Skeletal muscle tissue (tissue), 4 donors: Measurements from ENCODE around the gene VARS2. TPM values are rescaled to one million over a fixed set of nuclear protein-coding genes. Genes with fewer than 3 reads are reported as not detected.

Experiments
- H3K27ac ChIP-seq: one replicate; pipeline ENCODE4 v1.7.0; 2013; ENCODE audit warnings: mild to moderate bottlenecking, low read depth, low read length, inconsistent platforms
- H3K27me3 ChIP-seq, 3 donors: one replicate each; pipeline ENCODE4 v1.7.0; 2013; ENCODE audit warnings: low read length in 3 of 3; ENCODE audit not compliant: control insufficient read depth in 3 of 3, insufficient read depth in 3 of 3
- H3K36me3 ChIP-seq, 3 donors: one replicate each; pipeline ENCODE4 v1.7.0; 2013; ENCODE audit warnings: low read length in 3 of 3; ENCODE audit not compliant: control insufficient read depth in 3 of 3, insufficient read depth in 3 of 3
- H3K4me1 ChIP-seq, 3 donors: one replicate each; pipeline ENCODE4 v1.7.0; 2013; ENCODE audit warnings: low read length in 3 of 3, mild to moderate bottlenecking in 3 of 3; ENCODE audit not compliant: control insufficient read depth in 3 of 3, insufficient read depth in 3 of 3
- H3K4me3 ChIP-seq, 3 donors: one replicate each; pipeline ENCODE4 v1.7.0; 2013; ENCODE audit warnings: low read length in 3 of 3
- H3K9ac ChIP-seq, 3 donors: one replicate each; pipeline ENCODE4 v1.7.0; 2013; ENCODE audit warnings: low read length in 3 of 3, mild to moderate bottlenecking in 3 of 3, moderate library complexity in 2 of 3, low read depth in 1 of 3
- H3K9me3 ChIP-seq, 3 donors: one replicate each; pipeline ENCODE4 v1.7.0; 2013; ENCODE audit warnings: low read length in 3 of 3; ENCODE audit not compliant: control insufficient read depth in 3 of 3
- total RNA-seq: library from RNA; depleted of rRNA; stranded (reverse); fragments of >200 nt; gene quantifications from one replicate; pipeline ENCODE4 v1.2.3, GENCODE V29; 2014
- donor health status: Osteomylitis.

VARS2 gene
- total RNA-seq, 1 donor from 2014 or later: 12.5 TPM

DNA sequence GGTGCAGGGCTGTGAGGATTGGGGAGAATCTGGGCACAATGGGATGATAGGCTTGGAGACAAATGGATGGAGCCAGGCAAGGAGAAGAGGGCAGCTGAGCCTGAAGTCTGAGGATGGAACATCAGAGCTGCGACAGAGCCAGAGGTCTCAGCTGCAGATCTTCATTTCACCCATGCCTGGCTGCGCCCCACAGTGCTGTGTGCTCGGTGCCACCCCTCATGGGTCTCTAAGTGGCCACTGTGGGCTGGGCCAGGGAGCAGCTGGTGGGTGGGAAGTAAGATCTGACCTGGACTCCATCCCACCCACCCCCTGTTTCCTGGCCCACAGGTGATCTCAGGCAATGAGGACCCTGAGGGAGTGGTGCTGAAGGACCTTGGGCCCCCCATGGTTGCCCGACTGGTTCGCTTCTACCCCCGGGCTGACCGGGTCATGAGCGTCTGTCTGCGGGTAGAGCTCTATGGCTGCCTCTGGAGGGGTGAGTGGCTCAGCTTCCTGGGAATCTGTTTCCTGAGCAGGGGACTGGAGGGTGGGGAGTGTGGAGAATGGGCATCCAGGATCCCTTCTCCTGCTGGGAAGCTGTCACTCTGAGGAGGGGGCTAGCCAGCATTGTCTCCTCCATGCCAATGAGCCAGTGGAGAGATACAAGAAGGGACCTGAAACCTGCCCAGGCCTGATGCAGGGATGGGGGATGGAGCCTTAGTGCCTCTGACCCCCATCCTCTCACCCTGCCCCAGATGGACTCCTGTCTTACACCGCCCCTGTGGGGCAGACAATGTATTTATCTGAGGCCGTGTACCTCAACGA lies 23.2 kb upstream of the VARS2 start:
- H3K36me3 ChIP-seq: peaks cover 66 to 73% (median 67%) of the 10 kb centered on the region in 3 donors
- H3K27ac ChIP-seq: no peak overlapping the region
- no peaks in the 10 kb centered on the region for H3K9me3 ChIP-seq
- no peak overlapping the region for H3K4me3 ChIP-seq
- no peaks in the 10 kb centered on the region for H3K27me3 ChIP-seq
- peaks cover 15 to 34% (median 33%) of the 10 kb centered on the region in 3 donors for H3K4me1 ChIP-seq
- H3K9ac ChIP-seq: peak overlapping the region in 1 of 3 donors; percentile 33

DNA sequence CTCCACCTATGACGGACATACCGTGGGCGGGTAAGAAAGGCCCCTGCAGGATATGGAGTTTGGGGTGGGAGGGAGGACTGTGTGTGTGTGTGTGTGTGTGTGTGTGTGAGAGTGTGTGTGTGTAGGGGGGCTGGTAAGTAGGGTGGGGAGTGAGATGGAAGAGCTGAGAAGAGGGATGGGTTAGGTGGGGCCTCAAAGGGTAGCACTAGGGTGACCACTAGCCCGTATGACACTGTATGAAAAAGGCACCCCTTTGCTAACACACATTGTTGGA lies 22.7 kb upstream of the VARS2 start:
- Histone ChIP-seq H3K9me3 (no peaks in the 10 kb centered on the region), H3K27ac (no peak overlapping the region), H3K4me3 (no peak overlapping the region), H3K9ac (no peak overlapping the region), H3K36me3 (peaks cover 71 to 79% (median 71%) of the 10 kb centered on the region in 3 donors), H3K27me3 (no peaks in the 10 kb centered on the region), H3K4me1 (peaks cover 10 to 29% (median 28%) of the 10 kb centered on the region in 3 donors)

DNA sequence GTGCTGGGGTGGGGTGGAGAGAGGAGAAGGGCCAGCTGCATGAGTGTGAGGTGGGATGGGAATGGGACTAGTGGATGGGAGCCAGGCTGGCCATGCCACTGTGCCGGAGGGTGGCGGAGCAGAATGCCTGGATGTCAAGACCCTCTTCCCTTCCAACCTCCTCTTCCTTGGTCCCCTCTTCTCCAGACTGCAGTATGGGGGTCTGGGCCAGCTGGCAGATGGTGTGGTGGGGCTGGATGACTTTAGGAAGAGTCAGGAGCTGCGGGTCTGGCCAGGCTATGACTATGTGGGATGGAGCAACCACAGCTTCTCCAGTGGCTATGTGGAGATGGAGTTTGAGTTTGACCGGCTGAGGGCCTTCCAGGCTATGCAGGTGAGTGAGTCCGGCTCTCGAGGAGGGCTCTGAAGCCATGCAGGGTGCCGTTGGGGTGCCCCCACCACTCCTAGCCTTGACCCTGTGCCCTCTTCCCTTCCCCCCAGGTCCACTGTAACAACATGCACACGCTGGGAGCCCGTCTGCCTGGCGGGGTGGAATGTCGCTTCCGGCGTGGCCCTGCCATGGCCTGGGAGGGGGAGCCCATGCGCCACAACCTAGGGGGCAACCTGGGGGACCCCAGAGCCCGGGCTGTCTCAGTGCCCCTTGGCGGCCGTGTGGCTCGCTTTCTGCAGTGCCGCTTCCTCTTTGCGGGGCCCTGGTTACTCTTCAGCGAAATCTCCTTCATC lies 22.1 kb upstream of the VARS2 start:
- no peak overlapping the region for H3K27ac ChIP-seq
- peak overlapping the region in 1 of 3 donors; percentile 16 for H3K9ac ChIP-seq
- no peaks in the 10 kb centered on the region for H3K27me3 ChIP-seq
- H3K4me1 ChIP-seq: peaks cover 4 to 23% (median 22%) of the 10 kb centered on the region in 3 donors
- peaks cover 77 to 85% (median 77%) of the 10 kb centered on the region in 3 donors for H3K36me3 ChIP-seq
- no peaks in the 10 kb centered on the region for H3K9me3 ChIP-seq
- no peak overlapping the region for H3K4me3 ChIP-seq

DNA sequence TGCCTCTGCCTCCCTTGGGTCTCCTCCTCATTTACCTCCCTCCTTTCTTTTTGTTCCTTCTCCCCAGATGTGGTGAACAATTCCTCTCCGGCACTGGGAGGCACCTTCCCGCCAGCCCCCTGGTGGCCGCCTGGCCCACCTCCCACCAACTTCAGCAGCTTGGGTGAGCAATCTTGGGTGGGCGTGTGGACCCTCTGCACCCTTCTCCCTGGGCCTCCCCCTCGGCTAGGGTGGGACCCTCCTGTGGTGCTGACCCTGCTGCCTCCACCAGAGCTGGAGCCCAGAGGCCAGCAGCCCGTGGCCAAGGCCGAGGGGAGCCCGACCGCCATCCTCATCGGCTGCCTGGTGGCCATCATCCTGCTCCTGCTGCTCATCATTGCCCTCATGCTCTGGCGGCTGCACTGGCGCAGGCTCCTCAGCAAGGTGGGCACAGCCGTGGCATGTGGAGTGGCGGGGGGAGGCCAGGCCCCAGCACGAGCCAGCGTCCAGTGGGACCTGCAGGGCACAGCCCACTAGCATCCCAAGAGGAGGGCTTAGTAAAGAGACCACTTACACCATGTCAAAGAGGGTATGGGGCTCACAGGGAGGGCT lies 20.9 kb upstream of the VARS2 start:
- H3K9ac ChIP-seq: no peak overlapping the region
- no peaks in the 10 kb centered on the region for H3K9me3 ChIP-seq
- H3K4me1 ChIP-seq: peaks cover 4 to 21% (median 20%) of the 10 kb centered on the region in 3 donors
- no peak overlapping the region for H3K27ac ChIP-seq
- H3K4me3 ChIP-seq: no peak overlapping the region
- H3K27me3 ChIP-seq: no peaks in the 10 kb centered on the region
- peaks cover 85 to 94% (median 87%) of the 10 kb centered on the region in 3 donors for H3K36me3 ChIP-seq

DNA sequence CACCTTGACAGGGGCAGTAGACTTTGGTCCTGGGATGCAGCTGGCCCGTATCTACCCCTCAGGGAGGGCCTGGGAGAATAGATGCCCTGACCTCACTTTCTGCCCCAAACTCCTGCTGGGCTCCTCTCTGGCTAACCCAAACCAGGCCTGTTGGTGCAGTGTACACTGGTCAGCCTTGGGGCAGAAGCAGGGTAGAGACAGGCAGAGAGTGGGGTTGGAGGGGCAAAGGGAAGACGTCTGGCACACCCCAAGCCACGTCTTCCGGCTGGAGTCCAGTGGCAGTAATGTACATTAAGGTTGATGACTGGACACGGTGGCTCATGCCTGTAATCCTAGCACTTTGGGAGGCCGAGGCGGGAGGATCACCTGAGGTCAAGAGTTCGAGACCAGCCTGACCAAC lies 20.4 kb upstream of the VARS2 start:
- H3K27ac ChIP-seq: no peak overlapping the region
- H3K9me3 ChIP-seq: no peaks in the 10 kb centered on the region
- peaks cover 90 to 99% (median 92%) of the 10 kb centered on the region in 3 donors for H3K36me3 ChIP-seq
- H3K4me1 ChIP-seq: peaks cover 3 to 17% (median 15%) of the 10 kb centered on the region in 3 donors
- H3K4me3 ChIP-seq: no peak overlapping the region
- H3K27me3 ChIP-seq: no peaks in the 10 kb centered on the region
- no peak overlapping the region for H3K9ac ChIP-seq

DNA sequence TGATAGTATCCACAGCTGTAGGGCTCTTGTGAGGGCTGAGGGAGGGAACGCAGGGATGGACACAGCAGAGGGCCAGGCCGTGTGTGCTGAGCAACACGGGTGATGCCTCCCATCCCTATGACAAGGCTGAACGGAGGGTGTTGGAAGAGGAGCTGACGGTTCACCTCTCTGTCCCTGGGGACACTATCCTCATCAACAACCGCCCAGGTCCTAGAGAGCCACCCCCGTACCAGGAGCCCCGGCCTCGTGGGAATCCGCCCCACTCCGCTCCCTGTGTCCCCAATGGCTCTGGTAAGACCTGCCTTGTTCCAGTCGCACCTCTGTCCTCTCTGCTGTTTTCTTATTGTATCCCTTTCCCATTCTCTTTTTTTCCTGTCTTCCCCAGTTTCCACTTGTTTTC lies 19.7 kb upstream of the VARS2 start:
- Histone ChIP-seq H3K27me3 (no peaks in the 10 kb centered on the region), H3K9ac (no peak overlapping the region), H3K4me3 (no peak overlapping the region), H3K36me3 (peaks cover 89 to 99% (median 91%) of the 10 kb centered on the region in 3 donors), H3K4me1 (peaks cover 0 to 10% (median 9%) of the 10 kb centered on the region in 3 donors), H3K9me3 (no peaks in the 10 kb centered on the region), H3K27ac (no peak overlapping the region)

DNA sequence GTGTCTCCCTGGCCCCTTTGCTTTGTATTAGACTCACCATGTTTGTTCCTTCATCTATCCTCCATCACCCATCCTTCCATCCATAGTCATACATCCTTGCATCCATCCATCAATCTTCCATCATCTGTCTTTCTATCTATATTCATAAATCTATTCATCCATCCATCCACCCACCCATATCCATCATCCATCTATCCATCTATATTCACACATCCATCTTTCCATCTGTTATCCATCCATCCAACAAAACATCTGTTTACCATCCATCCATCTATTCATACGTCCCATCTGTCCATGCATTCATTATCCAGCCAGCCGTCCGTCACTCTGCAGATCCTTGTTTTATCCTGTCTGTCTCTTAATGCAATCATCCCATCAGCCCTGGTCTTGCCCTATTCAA lies 19.1 kb upstream of the VARS2 start:
- Histone ChIP-seq H3K4me1 (peaks cover 0 to 7% (median 6%) of the 10 kb centered on the region in 3 donors), H3K27ac (no peak overlapping the region), H3K27me3 (no peaks in the 10 kb centered on the region), H3K36me3 (peaks cover 89 to 97% (median 91%) of the 10 kb centered on the region in 3 donors), H3K9me3 (no peaks in the 10 kb centered on the region), H3K9ac (no peak overlapping the region), H3K4me3 (no peak overlapping the region)

DNA sequence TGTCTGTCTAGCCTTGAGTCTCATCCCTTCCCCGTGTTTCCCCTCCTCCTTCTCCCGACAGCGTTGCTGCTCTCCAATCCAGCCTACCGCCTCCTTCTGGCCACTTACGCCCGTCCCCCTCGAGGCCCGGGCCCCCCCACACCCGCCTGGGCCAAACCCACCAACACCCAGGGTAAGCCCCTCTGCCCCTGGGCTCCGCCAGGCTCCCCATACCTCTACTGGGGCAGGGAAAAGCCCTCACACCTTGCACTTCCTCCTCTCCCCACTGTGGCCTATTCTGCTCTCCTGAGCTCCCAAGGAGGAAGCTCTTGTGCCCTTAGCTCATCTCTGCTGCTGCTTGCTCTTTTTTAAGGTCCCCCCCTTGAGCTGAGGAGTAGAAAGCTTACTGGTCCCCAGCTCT lies 18.7 kb upstream of the VARS2 start:
- no peaks in the 10 kb centered on the region for H3K27me3 ChIP-seq
- H3K4me3 ChIP-seq: no peak overlapping the region
- H3K4me1 ChIP-seq: peaks cover 0 to 3% (median 2%) of the 10 kb centered on the region in 3 donors
- H3K36me3 ChIP-seq: peaks cover 85 to 93% (median 90%) of the 10 kb centered on the region in 3 donors
- H3K9me3 ChIP-seq: no peaks in the 10 kb centered on the region
- H3K27ac ChIP-seq: no peak overlapping the region
- H3K9ac ChIP-seq: peak overlapping the region in 1 of 3 donors; percentile 25

DNA sequence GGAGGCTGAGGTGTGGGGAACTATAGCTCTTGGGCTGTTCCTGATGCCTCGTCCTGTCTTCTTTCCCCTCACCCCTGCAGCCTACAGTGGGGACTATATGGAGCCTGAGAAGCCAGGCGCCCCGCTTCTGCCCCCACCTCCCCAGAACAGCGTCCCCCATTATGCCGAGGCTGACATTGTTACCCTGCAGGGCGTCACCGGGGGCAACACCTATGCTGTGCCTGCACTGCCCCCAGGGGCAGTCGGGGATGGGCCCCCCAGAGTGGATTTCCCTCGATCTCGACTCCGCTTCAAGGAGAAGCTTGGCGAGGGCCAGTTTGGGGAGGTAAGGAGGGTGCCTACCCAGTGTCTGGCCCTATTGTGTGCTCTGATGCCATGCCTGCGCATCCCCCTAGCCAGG lies 17.5 kb upstream of the VARS2 start:
- no peak overlapping the region for H3K4me3 ChIP-seq
- no peaks in the 10 kb centered on the region for H3K9me3 ChIP-seq
- no peaks in the 10 kb centered on the region for H3K4me1 ChIP-seq
- H3K27ac ChIP-seq: no peak overlapping the region
- no peaks in the 10 kb centered on the region for H3K27me3 ChIP-seq
- peaks cover 75 to 81% (median 78%) of the 10 kb centered on the region in 3 donors for H3K36me3 ChIP-seq
- H3K9ac ChIP-seq: no peak overlapping the region

DNA sequence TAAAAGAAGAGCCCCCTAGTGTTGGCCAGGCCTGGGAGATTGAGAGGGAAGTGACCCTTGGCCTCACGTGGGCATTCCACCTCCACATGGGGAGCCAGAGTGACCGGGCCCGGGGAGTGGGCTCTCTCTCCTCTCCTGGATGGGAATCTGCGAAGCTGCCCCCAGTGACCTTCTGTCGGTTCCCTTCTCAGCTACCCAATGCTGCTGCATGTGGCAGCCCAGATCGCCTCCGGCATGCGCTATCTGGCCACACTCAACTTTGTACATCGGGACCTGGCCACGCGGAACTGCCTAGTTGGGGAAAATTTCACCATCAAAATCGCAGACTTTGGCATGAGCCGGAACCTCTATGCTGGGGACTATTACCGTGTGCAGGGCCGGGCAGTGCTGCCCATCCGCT lies 16.2 kb upstream of the VARS2 start:
- Histone ChIP-seq H3K36me3 (peaks cover 62 to 67% (median 65%) of the 10 kb centered on the region in 3 donors), H3K9me3 (no peaks in the 10 kb centered on the region), H3K27me3 (no peaks in the 10 kb centered on the region), H3K4me1 (no peaks in the 10 kb centered on the region), H3K27ac (no peak overlapping the region), H3K4me3 (no peak overlapping the region), H3K9ac (no peak overlapping the region)
